ENCODE data around the gene LATS2. TPM values are rescaled to one million over a fixed set of nuclear protein-coding genes. Genes with fewer than 3 reads are reported as not detected.

Gene LATS2
- total RNA-seq, 1 donor from 2014 or later: 25.8 TPM

DNA sequence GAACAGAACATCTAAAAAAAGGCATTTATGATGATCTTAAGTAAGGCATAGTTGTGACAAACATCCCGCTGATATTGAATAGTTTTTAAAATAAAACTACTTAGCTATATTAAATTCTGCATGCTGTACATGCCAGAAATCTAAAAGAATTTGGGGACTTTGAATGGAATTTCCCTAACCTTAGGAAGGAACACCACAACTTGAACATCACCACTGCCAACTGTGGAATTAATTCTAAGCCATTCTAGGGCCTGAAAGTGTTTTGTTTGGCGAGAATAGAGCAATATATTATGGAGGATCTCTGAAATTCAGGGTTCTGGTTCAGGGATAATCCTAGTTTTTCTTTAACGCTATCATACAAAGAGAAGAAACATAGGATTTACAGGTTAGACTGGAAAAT is 17.8 kb upstream of the LATS2 start:
- intact Hi-C loops (cut with DNase I): loop anchor here (10.0 kb wide), 1 partner anchor 134 kb away; no protein-coding TSS in a partner anchor
- no peaks in the 10 kb centered on the region for H3K9me3 ChIP-seq
- no peaks in the 10 kb centered on the region for H3K27me3 ChIP-seq
- peaks cover 28% of the 10 kb centered on the region for H3K4me1 ChIP-seq
- TF ChIP-seq POLR2AphosphoS5 (IDR thresholded peaks at IDR 0.05; ENCODE audit: insufficient read depth in 1 of 2, low read depth in 1 of 2) (no peak), POLR2A (IDR thresholded peaks at IDR 0.05) (no peak)
- TF ChIP-seq, protein P1, sequence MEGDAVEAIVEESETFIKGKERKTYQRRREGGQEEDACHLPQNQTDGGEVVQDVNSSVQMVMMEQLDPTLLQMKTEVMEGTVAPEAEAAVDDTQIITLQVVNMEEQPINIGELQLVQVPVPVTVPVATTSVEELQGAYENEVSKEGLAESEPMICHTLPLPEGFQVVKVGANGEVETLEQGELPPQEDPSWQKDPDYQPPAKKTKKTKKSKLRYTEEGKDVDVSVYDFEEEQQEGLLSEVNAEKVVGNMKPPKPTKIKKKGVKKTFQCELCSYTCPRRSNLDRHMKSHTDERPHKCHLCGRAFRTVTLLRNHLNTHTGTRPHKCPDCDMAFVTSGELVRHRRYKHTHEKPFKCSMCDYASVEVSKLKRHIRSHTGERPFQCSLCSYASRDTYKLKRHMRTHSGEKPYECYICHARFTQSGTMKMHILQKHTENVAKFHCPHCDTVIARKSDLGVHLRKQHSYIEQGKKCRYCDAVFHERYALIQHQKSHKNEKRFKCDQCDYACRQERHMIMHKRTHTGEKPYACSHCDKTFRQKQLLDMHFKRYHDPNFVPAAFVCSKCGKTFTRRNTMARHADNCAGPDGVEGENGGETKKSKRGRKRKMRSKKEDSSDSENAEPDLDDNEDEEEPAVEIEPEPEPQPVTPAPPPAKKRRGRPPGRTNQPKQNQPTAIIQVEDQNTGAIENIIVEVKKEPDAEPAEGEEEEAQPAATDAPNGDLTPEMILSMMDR (IDR thresholded peaks at IDR 0.05): no peak
- H3K27ac ChIP-seq: no peak overlapping the region
- H3K36me3 ChIP-seq: no peaks in the 10 kb centered on the region
- H3K4me3 ChIP-seq: no peak overlapping the region
- no peak for DNase-seq (ENCODE audit: extremely low spot score in 2 of 2)

DNA sequence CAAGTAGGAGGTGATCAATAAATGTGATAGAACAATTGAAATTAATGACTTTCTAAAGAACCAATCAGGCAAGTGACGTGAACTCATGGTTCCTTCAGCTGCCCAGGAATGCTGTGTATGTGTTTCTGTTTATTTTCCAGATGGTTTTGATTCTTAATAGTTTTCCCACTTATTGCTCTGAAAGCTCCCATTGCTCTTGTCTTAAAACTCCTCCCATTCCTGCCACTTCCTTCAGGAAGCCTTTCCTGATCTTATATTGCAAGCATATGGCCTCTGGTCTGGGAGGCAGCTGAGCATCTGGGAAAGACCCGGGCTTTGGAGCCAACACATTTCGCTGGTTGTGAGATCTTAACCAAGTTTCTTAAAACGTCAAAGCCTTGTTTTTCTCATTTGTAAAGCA is 17.1 kb upstream of the LATS2 start:
- TF ChIP-seq POLR2AphosphoS5 (IDR thresholded peaks at IDR 0.05; ENCODE audit: insufficient read depth in 1 of 2, low read depth in 1 of 2) (no peak), POLR2A (IDR thresholded peaks at IDR 0.05) (no peak)
- TF ChIP-seq, protein P1 (IDR thresholded peaks at IDR 0.05): no peak
- no peak for DNase-seq (ENCODE audit: extremely low spot score in 2 of 2)
- Histone ChIP-seq H3K4me3 (no peak overlapping the region), H3K4me1 (peaks cover 28% of the 10 kb centered on the region), H3K27me3 (no peaks in the 10 kb centered on the region), H3K27ac (no peak overlapping the region), H3K9me3 (no peaks in the 10 kb centered on the region), H3K36me3 (no peaks in the 10 kb centered on the region)
- intact Hi-C loops (cut with DNase I): loop anchor here (10.0 kb wide), 1 partner anchor 134 kb away; no protein-coding TSS in a partner anchor

DNA sequence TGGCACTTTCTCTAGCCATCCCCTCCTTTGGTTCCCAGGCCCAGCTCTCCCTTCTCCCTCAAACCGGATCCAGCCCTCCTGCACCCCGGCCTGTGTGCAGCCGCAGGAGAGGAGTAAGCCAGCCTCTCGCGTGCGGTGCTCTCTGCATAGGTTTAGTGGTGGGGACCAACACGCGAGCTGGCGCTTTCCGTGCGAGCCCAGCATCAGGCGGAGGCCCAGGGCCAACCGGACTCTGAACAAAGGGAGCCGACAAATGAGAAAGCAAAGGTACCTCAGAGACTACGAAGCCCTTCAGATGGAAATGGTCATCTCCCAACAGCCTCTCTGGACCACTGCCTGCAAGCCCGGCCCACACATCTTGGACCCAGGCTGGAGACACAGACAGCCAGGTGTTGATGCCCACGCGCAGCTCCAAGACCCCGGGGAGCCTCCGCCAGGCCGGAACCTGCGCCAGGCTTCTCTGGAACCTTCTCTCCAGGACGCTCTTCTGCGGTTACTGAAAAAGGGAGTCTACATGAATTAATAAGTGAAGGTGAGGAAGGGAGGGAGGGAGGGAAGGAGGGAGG is 16.5 kb upstream of the LATS2 start:
- Histone ChIP-seq H3K9me3 (no peaks in the 10 kb centered on the region), H3K4me3 (no peak overlapping the region), H3K27ac (no peak overlapping the region), H3K27me3 (no peaks in the 10 kb centered on the region), H3K4me1 (peaks cover 28% of the 10 kb centered on the region), H3K36me3 (no peaks in the 10 kb centered on the region)
- intact Hi-C loops (cut with DNase I): loop anchor here (10.0 kb wide), 1 partner anchor 133 kb away; no protein-coding TSS in a partner anchor
- TF ChIP-seq, protein P1 (IDR thresholded peaks at IDR 0.05): no peak
- no peak for TF ChIP-seq POLR2AphosphoS5 (IDR thresholded peaks at IDR 0.05; ENCODE audit: insufficient read depth in 1 of 2, low read depth in 1 of 2)
- TF ChIP-seq POLR2A (IDR thresholded peaks at IDR 0.05): no peak
- DNase-seq (ENCODE audit: extremely low spot score in 2 of 2): no peak

DNA sequence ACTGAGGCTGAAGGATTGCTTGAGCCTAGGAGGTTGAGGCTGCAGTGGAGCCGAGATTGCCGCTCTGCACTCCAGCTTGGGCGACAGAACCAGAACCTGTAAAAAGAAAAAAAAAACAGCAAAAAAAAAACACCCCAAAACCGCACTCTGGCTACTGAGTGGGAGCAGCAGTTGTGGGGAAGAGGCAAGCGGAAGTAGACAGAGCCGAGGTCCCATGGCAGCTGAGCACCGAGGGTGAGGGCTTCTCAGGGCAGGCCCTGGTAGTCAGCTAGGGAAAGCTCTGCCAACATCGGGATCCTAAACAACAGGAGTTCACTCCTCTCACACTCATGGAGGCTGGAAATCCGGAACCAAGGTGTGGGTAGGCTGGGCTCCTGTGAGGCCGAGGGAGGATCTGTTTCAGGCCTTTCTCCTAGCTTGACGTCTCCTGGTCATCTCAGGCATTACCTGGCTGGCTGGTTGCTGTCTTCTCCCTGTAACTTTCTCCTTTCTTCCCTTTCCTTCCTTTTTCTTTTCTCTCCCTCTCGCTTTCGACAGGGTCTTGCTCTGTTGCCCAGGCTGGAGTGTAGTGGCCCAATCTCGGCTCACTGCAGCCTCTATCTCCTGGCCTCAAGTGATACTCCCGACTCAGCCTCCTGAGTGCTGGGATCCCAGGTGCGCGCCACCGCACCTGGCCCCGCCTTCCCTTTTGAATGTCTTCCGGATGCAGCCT is 15.8 kb upstream of the LATS2 start:
- intact Hi-C loops (cut with DNase I): loop anchor here (10.0 kb wide), 1 partner anchor 132 kb away; no protein-coding TSS in a partner anchor
- no peak overlapping the region for H3K4me3 ChIP-seq

More for the DNA sequence above, 15.8 kb upstream of the LATS2 start:
- no peak for DNase-seq (ENCODE audit: extremely low spot score in 2 of 2)
- Histone ChIP-seq H3K9me3 (no peaks in the 10 kb centered on the region), H3K4me1 (peaks cover 28% of the 10 kb centered on the region), H3K36me3 (no peaks in the 10 kb centered on the region), H3K27ac (no peak overlapping the region), H3K27me3 (no peaks in the 10 kb centered on the region)
- TF ChIP-seq POLR2AphosphoS5 (IDR thresholded peaks at IDR 0.05; ENCODE audit: insufficient read depth in 1 of 2, low read depth in 1 of 2) (no peak), POLR2A (IDR thresholded peaks at IDR 0.05) (no peak)
- TF ChIP-seq, protein P1 (IDR thresholded peaks at IDR 0.05): no peak
